ENCODE measurements around the gene HPSE2.

GRCh38 chr10:98795467-98795866, 440.2 kb downstream of the HPSE2 start:
- no peak for TF ChIP-seq POLR2AphosphoS5 (IDR thresholded peaks at IDR 0.05)
- no peak for TF ChIP-seq POLR2A (IDR thresholded peaks at IDR 0.05)
- TF ChIP-seq, protein P1, sequence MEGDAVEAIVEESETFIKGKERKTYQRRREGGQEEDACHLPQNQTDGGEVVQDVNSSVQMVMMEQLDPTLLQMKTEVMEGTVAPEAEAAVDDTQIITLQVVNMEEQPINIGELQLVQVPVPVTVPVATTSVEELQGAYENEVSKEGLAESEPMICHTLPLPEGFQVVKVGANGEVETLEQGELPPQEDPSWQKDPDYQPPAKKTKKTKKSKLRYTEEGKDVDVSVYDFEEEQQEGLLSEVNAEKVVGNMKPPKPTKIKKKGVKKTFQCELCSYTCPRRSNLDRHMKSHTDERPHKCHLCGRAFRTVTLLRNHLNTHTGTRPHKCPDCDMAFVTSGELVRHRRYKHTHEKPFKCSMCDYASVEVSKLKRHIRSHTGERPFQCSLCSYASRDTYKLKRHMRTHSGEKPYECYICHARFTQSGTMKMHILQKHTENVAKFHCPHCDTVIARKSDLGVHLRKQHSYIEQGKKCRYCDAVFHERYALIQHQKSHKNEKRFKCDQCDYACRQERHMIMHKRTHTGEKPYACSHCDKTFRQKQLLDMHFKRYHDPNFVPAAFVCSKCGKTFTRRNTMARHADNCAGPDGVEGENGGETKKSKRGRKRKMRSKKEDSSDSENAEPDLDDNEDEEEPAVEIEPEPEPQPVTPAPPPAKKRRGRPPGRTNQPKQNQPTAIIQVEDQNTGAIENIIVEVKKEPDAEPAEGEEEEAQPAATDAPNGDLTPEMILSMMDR (IDR thresholded peaks at IDR 0.05): no peak
- TF ChIP-seq EP300 (IDR thresholded peaks at IDR 0.05): no peak
